Right renal pelvis (tissue), 4 donors: Measurements from ENCODE around the gene PAGR1. TPM values are rescaled to one million over a fixed set of nuclear protein-coding genes. Genes with fewer than 3 reads are reported as not detected.
"Not testable (repeated sequence)": the region's sequence is repeated elsewhere in the genome, so short reads cannot be mapped to it uniquely, and the experiment has no call there.

Source experiments
- DNase-seq, 4 donors: peaks; one replicate each; pipeline ENCODE4 v3.0.0-alpha.2; 2013; ENCODE audit warnings: low read depth in 4 of 4, low spot score in 3 of 4, missing footprints in 1 of 4
- polyA plus RNA-seq, 4 donors: library from polyadenylated mRNA; unstranded; fragments of 120-200 nt; gene quantifications; one replicate each; pipeline ENCODE4 v1.2.1, GENCODE V29; 2013; ENCODE audit not compliant: insufficient read length in 4 of 4

The PAGR1 gene
- polyA plus RNA-seq: 10 to 100 TPM; 33.9 to 46.9 (median 35.9) TPM

- DNase-seq: peak; percentile 98
These were observed at the start of gene PAGR1 for GRCh38 chr16:29815793-29816693. PAGR1 (plus strand) TSS chr16:29816152; CDS start chr16:29816526, 374 bp downstream.

- no peak for DNase-seq
These were observed 49.4 kb upstream of the PAGR1 start for GRCh38 chr16:29766571-29766970.

GRCh38 chr16:29767062-29767461 is 48.9 kb upstream of the PAGR1 start:
- no peak for DNase-seq

GRCh38 chr16:29769507-29769906 is 46.4 kb upstream of the PAGR1 start:
- no peak for DNase-seq

- DNase-seq: no peak
These were observed 45.6 kb upstream of the PAGR1 start for GRCh38 chr16:29770250-29770929.

GRCh38 chr16:29772330-29772729 is 43.6 kb upstream of the PAGR1 start:
- not testable (repeated sequence) for DNase-seq

- DNase-seq: no peak
These were observed 41.2 kb upstream of the PAGR1 start for GRCh38 chr16:29774730-29775129.

GRCh38 chr16:29775742-29776408 is 40.1 kb upstream of the PAGR1 start:
- DNase-seq: no peak

- no peak for DNase-seq
These were observed 38.2 kb upstream of the PAGR1 start, which contains the start of gene ZG16 for GRCh38 chr16:29777576-29778350. ZG16 (plus strand) TSS chr16:29778256; CDS start chr16:29779267, 1,011 bp downstream.

- DNase-seq: no peak
These were observed 36.5 kb upstream of the PAGR1 start for GRCh38 chr16:29779474-29779873.

- DNase-seq: not testable (repeated sequence)
These were observed 32.6 kb upstream of the PAGR1 start for GRCh38 chr16:29783094-29783953.

- DNase-seq: no peak
These were observed 31.8 kb upstream of the PAGR1 start for GRCh38 chr16:29784157-29784556.

GRCh38 chr16:29784901-29785500 is 31.0 kb upstream of the PAGR1 start:
- DNase-seq: peak in 1 of 4 donors; percentile 44

- DNase-seq: not testable (repeated sequence)
These were observed 28.8 kb upstream of the PAGR1 start for GRCh38 chr16:29787155-29787554.

GRCh38 chr16:29789775-29790182 is 26.2 kb upstream of the PAGR1 start:
- DNase-seq: no peak

GRCh38 chr16:29790183-29790948 is 25.6 kb upstream of the PAGR1 start, which contains the start of gene KIF22:
KIF22 (plus strand) TSS chr16:29790751; CDS start chr16:29790760, 9 bp downstream.
- peak; percentile 97 to 99 (median 98) for DNase-seq

GRCh38 chr16:29790949-29791844 is 24.8 kb upstream of the PAGR1 start:
- no peak for DNase-seq
